ENCODE results near the gene UBE2QL1. TPM values are rescaled to one million over a fixed set of nuclear protein-coding genes. Genes with fewer than 3 reads are reported as not detected.

Gene UBE2QL1
- total RNA-seq, 2 donors from 2014 or later, result 2.5 to 8.6 TPM

- Histone ChIP-seq H3K27ac (no peak overlapping the region), H3K27me3 (replicated peaks; ENCODE audit: insufficient read depth) (no peaks in the 10 kb centered on the region), H3K9me3 (no peaks in the 10 kb centered on the region), H3K36me3 (no peaks in the 10 kb centered on the region), H3K4me1 (replicated peaks) (no peaks in the 10 kb centered on the region), H3K4me3 (no peak overlapping the region)
- TF ChIP-seq POLR2AphosphoS5 (IDR thresholded peaks at IDR 0.05) (no peak), CTCF (IDR thresholded peaks at IDR 0.05) (no peak), POLR2A (IDR thresholded peaks at IDR 0.05) (no peak)
- no peak for DNase-seq (ENCODE audit: low spot score)
- intact Hi-C loops (cut with DNase I), result no loop called here
- WGBS, result 90% methylated on average over 8 of the region's 8 CpGs
Observed at GRCh38 chr5:6408627-6409446, 39.8 kb upstream of the UBE2QL1 start.

- TF ChIP-seq CTCF (IDR thresholded peaks at IDR 0.05) (no peak), POLR2AphosphoS5 (IDR thresholded peaks at IDR 0.05) (no peak), POLR2A (IDR thresholded peaks at IDR 0.05) (no peak)
- Histone ChIP-seq H3K9me3 (no peaks in the 10 kb centered on the region), H3K27ac (no peak overlapping the region), H3K27me3 (replicated peaks; ENCODE audit: insufficient read depth) (no peaks in the 10 kb centered on the region), H3K4me1 (replicated peaks) (no peaks in the 10 kb centered on the region), H3K4me3 (no peak overlapping the region), H3K36me3 (no peaks in the 10 kb centered on the region)
- 88% methylated on average over 9 of the region's 9 CpGs for WGBS
- intact Hi-C loops (cut with DNase I), result no loop called here
- DNase-seq (ENCODE audit: low spot score), result no peak
Observed at GRCh38 chr5:6410421-6410820, 38.2 kb upstream of the UBE2QL1 start.

DNA sequence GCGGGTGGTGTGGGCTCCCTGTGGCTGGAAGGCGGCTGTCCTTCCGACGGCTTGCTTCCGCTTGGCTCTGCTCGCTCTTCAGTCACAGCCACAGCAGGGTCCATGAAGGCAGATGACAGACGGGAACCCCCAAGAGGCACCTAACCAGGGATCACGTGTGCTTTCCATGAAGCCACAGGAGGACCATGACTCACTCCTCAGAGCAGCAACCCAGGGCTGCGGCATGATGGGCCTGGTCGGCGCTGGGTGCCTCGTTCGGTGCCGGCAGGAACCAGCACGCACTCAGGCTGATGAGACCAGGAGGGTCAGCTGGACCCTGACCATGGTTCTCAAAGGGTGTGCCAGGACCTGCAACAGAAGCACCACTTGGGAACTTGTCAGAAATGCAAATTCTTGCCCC, 37.5 kb upstream of the UBE2QL1 start:
- TF ChIP-seq POLR2AphosphoS5 (IDR thresholded peaks at IDR 0.05), result no peak
- no peak for TF ChIP-seq CTCF (IDR thresholded peaks at IDR 0.05)
- no peak for TF ChIP-seq POLR2A (IDR thresholded peaks at IDR 0.05)
- Histone ChIP-seq H3K36me3 (no peaks in the 10 kb centered on the region), H3K27ac (no peak overlapping the region), H3K4me1 (replicated peaks) (no peaks in the 10 kb centered on the region), H3K27me3 (replicated peaks; ENCODE audit: insufficient read depth) (no peaks in the 10 kb centered on the region), H3K4me3 (no peak overlapping the region), H3K9me3 (no peaks in the 10 kb centered on the region)
- intact Hi-C loops (cut with DNase I), result no loop called here
- 89% methylated on average over 12 of the region's 15 CpGs for WGBS
- DNase-seq (ENCODE audit: low spot score), result no peak

DNA sequence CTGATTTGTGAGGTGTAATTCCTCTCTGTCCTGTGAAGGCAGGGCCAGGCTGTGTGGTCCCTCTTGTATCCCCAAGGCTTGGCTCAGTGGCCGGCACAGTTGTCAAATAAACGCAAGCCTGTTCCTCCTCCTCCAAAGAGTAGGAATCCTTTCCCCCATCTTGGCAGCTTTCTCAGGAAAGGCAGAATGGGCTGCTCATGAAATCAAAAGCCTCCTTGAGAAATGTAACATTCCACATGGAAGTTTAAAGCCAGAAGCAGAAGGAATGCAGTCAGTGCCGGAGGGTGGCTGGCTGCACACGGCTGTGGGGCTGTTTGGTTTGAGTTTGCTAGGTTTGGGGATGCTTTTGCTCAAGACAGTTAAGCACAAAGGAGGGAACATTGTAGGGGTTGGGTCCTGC, 35.8 kb upstream of the UBE2QL1 start:
- Histone ChIP-seq H3K4me1 (replicated peaks) (no peaks in the 10 kb centered on the region), H3K27me3 (replicated peaks; ENCODE audit: insufficient read depth) (no peaks in the 10 kb centered on the region), H3K4me3 (no peak overlapping the region), H3K36me3 (no peaks in the 10 kb centered on the region), H3K9me3 (no peaks in the 10 kb centered on the region), H3K27ac (no peak overlapping the region)
- DNase-seq (ENCODE audit: low spot score), result no peak
- WGBS, result 18% methylated on average over 4 of the region's 4 CpGs
- TF ChIP-seq POLR2A (IDR thresholded peaks at IDR 0.05) (no peak), POLR2AphosphoS5 (IDR thresholded peaks at IDR 0.05) (no peak), CTCF (IDR thresholded peaks at IDR 0.05) (no peak)
- intact Hi-C loops (cut with DNase I), result no loop called here

DNA sequence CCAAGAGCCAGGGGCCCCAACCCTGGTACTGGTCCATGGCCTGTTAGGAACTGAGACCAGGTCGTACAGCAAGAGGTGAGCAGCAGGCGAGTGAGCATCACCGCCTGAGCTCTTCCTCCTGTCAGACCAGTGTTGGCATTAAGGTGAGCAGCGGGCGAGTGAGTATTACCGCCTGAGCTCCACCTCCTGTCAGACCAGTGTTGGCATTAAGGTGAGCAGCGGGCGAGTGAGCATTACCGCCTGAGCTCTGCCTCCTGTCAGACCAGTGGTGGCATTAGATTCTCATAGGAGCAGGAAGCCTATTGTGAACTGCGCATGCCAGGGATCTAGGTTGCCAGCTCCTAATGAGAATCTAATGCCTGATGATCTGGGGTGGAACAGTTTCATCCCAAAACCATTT, 31.0 kb upstream of the UBE2QL1 start:
- TF ChIP-seq CTCF (IDR thresholded peaks at IDR 0.05) (no peak), POLR2AphosphoS5 (IDR thresholded peaks at IDR 0.05) (no peak), POLR2A (IDR thresholded peaks at IDR 0.05) (no peak)
- H3K4me1 ChIP-seq (replicated peaks), result peaks cover 3% of the 10 kb centered on the region
- no peak for DNase-seq (ENCODE audit: low spot score)

More for the DNA sequence above, 31.0 kb upstream of the UBE2QL1 start:
- H3K9me3 ChIP-seq, result no peaks in the 10 kb centered on the region
- intact Hi-C loops (cut with DNase I), result no loop called here
- no peak overlapping the region for H3K4me3 ChIP-seq
- no peak overlapping the region for H3K27ac ChIP-seq
- H3K36me3 ChIP-seq, result no peaks in the 10 kb centered on the region
- WGBS, result 95% methylated on average over 10 of the region's 10 CpGs
- H3K27me3 ChIP-seq (replicated peaks; ENCODE audit: insufficient read depth), result no peaks in the 10 kb centered on the region
